SK-N-SH treated with all-trans-retinoic acid at 6 μM for 48 hours (cell line): ENCODE data around the gene SIGLECL1.

Experiments
- ATAC-seq: fragments of 200-7000 bp; cut with Tn5 transposase; 3 replicates; pipeline ENCODE4 v1.9.1; 2020; ENCODE audit warnings: mild to moderate bottlenecking, moderate library complexity
- ARNTL ChIP-seq: fragments of 450-650 bp; formaldehyde crosslinking; IDR thresholded peaks from 2 replicates; pipeline ENCODE4 v1.5.0; 2020; ENCODE audit warnings: low read depth, mild to moderate bottlenecking, moderate library complexity, borderline replicate concordance
- BACH2 ChIP-seq: fragments of 250-450 bp; sonication (Bioruptor Pico); IDR thresholded peaks from 2 replicates; pipeline ENCODE4 v1.9.0; 2021; ENCODE audit warnings: mild to moderate bottlenecking, borderline replicate concordance
- ISL1 ChIP-seq: fragments of 250-450 bp; sonication (Bioruptor Pico); IDR thresholded peaks from 2 replicates; pipeline ENCODE4 v2.1.2; 2022; ENCODE audit warnings: mild to moderate bottlenecking, moderate library complexity
- OSR1 ChIP-seq: fragments of 250-450 bp; sonication (Bioruptor Pico); IDR thresholded peaks from 2 replicates; pipeline ENCODE4 v1.8.0; 2022; ENCODE audit warnings: moderate library complexity, mild to moderate bottlenecking, inconsistent platforms
- PPARA ChIP-seq: fragments of 250-450 bp; sonication (Bioruptor Pico); IDR thresholded peaks from 2 replicates; pipeline ENCODE4 v1.5.0; 2020; ENCODE audit warnings: mild to moderate bottlenecking, borderline replicate concordance
- RARB ChIP-seq: fragments of 250-450 bp; sonication (Bioruptor Pico); IDR thresholded peaks from 2 replicates; pipeline ENCODE4 v1.8.0; 2021; ENCODE audit warnings: mild to moderate bottlenecking, moderate library complexity
- SNAI2 ChIP-seq: fragments of 250-450 bp; sonication (Bioruptor Pico); IDR thresholded peaks from 2 replicates; pipeline ENCODE4 v1.5.0; 2020; ENCODE audit warnings: mild to moderate bottlenecking, moderate library complexity
- TCF4 ChIP-seq: fragments of 250-450 bp; sonication (Bioruptor Pico); IDR thresholded peaks from 2 replicates; pipeline ENCODE4 v1.8.0; 2021; ENCODE audit warnings: mild to moderate bottlenecking, moderate library complexity, borderline replicate concordance
- TOX ChIP-seq: fragments of 250-450 bp; sonication (Bioruptor Pico); IDR thresholded peaks from 2 replicates; pipeline ENCODE4 v1.8.0; 2021; ENCODE audit warnings: mild to moderate bottlenecking, moderate library complexity, borderline replicate concordance
- ZC3H10 ChIP-seq: fragments of 250-450 bp; sonication (Bioruptor Pico); IDR thresholded peaks from 2 replicates; pipeline ENCODE4 v1.5.1; 2021; ENCODE audit warnings: mild to moderate bottlenecking, moderate library complexity
- ZFP30 ChIP-seq: fragments of 450-650 bp; formaldehyde crosslinking; IDR thresholded peaks from 2 replicates; pipeline ENCODE4 v1.5.0; 2022; ENCODE audit warnings: mild to moderate bottlenecking, moderate library complexity
- ZNF565 ChIP-seq: fragments of 450-650 bp; formaldehyde crosslinking; conservative IDR thresholded peaks from 2 replicates; pipeline ENCODE4 v1.5.0; 2020; ENCODE audit warnings: low read depth, mild to moderate bottlenecking, moderate library complexity
- ZNF70 ChIP-seq: fragments of 450-650 bp; formaldehyde crosslinking; IDR thresholded peaks from 2 replicates; pipeline ENCODE4 v1.5.0; 2020; ENCODE audit warnings: mild to moderate bottlenecking, moderate library complexity
- ZNF8 ChIP-seq: fragments of 450-650 bp; formaldehyde crosslinking; IDR thresholded peaks from 2 replicates; pipeline ENCODE4 v1.5.0; 2020; ENCODE audit warnings: mild to moderate bottlenecking, moderate library complexity
- TF ChIP-seq, protein P1 (sequence below): fragments of 250-450 bp; sonication (Bioruptor Pico); IDR thresholded peaks from 2 replicates; pipeline ENCODE4 v1.8.0; 2021; ENCODE audit warnings: low read depth, mild to moderate bottlenecking, moderate library complexity, borderline replicate concordance
- TF ChIP-seq, protein P2 (sequence below): fragments of 250-450 bp; sonication (Bioruptor Pico); IDR thresholded peaks from 2 replicates; pipeline ENCODE4 v1.5.1; 2020; ENCODE audit warnings: low read depth, mild to moderate bottlenecking, moderate library complexity
- TF ChIP-seq, protein P3 (sequence below): fragments of 250-450 bp; sonication (Bioruptor Pico); IDR thresholded peaks from 2 replicates; pipeline ENCODE4 v1.8.0; 2020; ENCODE audit warnings: mild to moderate bottlenecking, moderate library complexity, borderline replicate concordance
- TF ChIP-seq, protein P4 (sequence below): fragments of 250-450 bp; sonication (Bioruptor Pico); IDR thresholded peaks from 2 replicates; pipeline ENCODE4 v1.5.0; 2020; ENCODE audit warnings: mild to moderate bottlenecking, moderate library complexity
- TF ChIP-seq, protein P5 (sequence below): fragments of 250-450 bp; sonication (Bioruptor Pico); IDR thresholded peaks from 2 replicates; pipeline ENCODE4 v1.5.1; 2021; ENCODE audit warnings: mild to moderate bottlenecking, moderate library complexity

The SIGLECL1 gene

DNA sequence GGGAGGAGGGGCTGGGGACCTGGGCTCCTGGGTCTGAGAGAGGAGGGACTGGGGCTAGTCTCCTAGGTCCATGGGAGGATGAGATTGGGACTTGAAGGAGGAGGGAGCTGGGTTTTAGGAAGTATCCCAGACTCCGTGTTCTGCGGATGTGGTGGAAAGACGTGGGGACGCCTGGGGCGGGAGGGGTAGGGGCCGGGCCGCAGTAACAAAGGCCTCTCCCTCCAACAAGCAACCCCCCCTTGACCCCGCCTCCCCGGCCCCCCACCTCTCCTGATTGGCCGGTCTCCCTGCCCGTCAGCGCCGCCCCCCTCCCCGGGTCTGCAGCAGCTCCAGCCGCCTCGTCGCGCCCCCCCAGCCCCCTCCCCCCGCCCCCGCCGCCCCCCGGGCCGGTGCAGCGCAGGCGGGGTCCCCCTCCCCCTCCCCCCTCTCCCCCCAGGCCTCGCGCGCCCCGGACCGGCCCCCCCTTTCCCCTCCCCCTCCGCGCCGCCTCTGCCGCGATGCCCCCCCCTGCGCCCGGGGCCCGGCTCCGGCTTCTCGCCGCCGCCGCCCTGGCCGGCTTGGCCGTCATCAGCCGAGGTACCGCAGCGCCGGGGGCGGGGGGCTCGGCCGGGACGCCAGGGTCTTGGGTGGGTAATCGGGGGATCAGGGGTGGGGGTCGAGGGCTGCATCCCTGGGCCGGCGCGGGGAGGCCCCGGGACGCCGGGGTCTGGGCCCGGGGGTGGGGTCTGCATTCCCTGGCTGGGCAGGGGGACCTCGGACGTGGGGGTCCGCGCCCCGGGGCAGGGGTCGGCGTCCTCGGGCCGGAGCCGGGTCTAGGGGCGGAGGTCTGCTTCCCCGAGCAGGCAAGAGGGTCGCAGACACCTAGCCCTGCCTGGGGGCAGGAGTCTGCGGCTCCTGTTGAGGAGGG lies 60.7 kb downstream of the SIGLECL1 start, which contains the start of gene IGLON5:
Gene IGLON5 (plus strand): TSS at position 294 of the 907 bp plus-strand sequence. CDS start 204 bp downstream, at position 498.
- TF ChIP-seq OSR1 (CRISPR knock-in tag) (no peak), TCF4 (CRISPR knock-in tag) (no peak), SNAI2 (CRISPR knock-in tag) (no peak), RARB (CRISPR knock-in tag) (no peak), ZC3H10 (no peak), ISL1 (CRISPR knock-in tag) (no peak), ZFP30 (CRISPR knock-in tag) (no peak)
- TF ChIP-seq, protein P1, sequence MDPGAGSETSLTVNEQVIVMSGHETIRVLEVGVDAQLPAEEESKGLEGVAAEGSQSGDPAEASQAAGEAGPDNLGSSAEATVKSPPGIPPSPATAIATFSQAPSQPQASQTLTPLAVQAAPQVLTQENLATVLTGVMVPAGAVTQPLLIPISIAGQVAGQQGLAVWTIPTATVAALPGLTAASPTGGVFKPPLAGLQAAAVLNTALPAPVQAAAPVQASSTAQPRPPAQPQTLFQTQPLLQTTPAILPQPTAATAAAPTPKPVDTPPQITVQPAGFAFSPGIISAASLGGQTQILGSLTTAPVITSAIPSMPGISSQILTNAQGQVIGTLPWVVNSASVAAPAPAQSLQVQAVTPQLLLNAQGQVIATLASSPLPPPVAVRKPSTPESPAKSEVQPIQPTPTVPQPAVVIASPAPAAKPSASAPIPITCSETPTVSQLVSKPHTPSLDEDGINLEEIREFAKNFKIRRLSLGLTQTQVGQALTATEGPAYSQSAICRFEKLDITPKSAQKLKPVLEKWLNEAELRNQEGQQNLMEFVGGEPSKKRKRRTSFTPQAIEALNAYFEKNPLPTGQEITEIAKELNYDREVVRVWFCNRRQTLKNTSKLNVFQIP (CRISPR knock-in tag) = no peak
- ATAC-seq = no peak

DNA sequence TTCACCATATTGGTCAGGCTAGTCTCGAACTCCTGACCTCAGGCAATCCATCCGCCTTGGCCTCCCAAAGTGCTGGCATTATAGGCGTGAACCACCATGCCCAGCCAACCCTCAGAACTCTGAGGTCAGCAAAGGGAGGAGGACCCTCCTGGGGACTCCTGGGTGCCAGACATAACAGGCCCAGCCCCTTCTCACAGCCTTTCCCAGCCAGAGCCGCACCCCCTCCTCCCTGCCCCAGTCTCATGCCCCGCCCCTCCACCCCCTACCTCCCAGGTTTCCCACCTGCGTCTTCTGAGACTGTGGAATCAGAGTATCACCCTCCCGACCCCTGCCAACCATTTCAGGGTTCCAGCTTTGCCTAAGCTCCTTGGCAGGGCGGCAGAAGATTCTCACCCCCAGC lies 65.8 kb downstream of the SIGLECL1 start:
- TF ChIP-seq RARB (CRISPR knock-in tag) (no peak), ZNF8 (CRISPR knock-in tag) (no peak), OSR1 (CRISPR knock-in tag) (no peak), ZNF565 (CRISPR knock-in tag) (no peak)
- TF ChIP-seq, protein P2, sequence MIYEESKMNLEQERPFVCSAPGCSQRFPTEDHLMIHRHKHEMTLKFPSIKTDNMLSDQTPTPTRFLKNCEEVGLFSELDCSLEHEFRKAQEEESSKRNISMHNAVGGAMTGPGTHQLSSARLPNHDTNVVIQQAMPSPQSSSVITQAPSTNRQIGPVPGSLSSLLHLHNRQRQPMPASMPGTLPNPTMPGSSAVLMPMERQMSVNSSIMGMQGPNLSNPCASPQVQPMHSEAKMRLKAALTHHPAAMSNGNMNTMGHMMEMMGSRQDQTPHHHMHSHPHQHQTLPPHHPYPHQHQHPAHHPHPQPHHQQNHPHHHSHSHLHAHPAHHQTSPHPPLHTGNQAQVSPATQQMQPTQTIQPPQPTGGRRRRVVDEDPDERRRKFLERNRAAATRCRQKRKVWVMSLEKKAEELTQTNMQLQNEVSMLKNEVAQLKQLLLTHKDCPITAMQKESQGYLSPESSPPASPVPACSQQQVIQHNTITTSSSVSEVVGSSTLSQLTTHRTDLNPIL (CRISPR knock-in tag) = no peak
- TF ChIP-seq, protein P3, sequence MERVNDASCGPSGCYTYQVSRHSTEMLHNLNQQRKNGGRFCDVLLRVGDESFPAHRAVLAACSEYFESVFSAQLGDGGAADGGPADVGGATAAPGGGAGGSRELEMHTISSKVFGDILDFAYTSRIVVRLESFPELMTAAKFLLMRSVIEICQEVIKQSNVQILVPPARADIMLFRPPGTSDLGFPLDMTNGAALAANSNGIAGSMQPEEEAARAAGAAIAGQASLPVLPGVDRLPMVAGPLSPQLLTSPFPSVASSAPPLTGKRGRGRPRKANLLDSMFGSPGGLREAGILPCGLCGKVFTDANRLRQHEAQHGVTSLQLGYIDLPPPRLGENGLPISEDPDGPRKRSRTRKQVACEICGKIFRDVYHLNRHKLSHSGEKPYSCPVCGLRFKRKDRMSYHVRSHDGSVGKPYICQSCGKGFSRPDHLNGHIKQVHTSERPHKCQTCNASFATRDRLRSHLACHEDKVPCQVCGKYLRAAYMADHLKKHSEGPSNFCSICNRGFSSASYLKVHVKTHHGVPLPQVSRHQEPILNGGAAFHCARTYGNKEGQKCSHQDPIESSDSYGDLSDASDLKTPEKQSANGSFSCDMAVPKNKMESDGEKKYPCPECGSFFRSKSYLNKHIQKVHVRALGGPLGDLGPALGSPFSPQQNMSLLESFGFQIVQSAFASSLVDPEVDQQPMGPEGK (CRISPR knock-in tag) = no peak
- ATAC-seq = no peak

DNA sequence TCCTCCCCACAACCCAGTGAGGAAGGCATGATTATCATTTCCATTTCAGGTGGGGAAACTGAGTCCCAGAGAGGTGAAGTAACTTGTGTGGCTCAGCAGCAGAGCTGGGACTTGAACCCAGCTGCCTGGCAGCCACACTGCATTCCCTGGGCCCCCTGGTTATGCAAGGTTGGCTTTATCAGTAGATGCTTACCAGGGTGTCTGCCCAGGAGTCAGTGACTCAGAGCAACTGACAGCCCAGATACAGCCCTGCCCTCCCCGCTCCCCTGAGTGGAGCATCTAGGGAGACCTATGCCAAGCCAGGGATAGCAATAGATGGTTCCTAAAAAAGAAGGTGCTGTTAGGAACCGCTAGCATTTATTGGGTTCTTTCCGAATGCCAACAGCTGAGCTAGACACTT lies 66.5 kb downstream of the SIGLECL1 start:
- no peak for ATAC-seq
- no peak for TF ChIP-seq ZNF565 (CRISPR knock-in tag)
- no peak for TF ChIP-seq BACH2 (CRISPR knock-in tag)
- TF ChIP-seq PPARA (CRISPR knock-in tag) = no peak
- no peak for TF ChIP-seq ZNF70 (CRISPR knock-in tag)
- no peak for TF ChIP-seq TCF4 (CRISPR knock-in tag)
- TF ChIP-seq TOX (CRISPR knock-in tag) = no peak
- TF ChIP-seq, protein P1 (CRISPR knock-in tag) = no peak
- TF ChIP-seq, protein P3 (CRISPR knock-in tag) = no peak
- TF ChIP-seq, protein P4, sequence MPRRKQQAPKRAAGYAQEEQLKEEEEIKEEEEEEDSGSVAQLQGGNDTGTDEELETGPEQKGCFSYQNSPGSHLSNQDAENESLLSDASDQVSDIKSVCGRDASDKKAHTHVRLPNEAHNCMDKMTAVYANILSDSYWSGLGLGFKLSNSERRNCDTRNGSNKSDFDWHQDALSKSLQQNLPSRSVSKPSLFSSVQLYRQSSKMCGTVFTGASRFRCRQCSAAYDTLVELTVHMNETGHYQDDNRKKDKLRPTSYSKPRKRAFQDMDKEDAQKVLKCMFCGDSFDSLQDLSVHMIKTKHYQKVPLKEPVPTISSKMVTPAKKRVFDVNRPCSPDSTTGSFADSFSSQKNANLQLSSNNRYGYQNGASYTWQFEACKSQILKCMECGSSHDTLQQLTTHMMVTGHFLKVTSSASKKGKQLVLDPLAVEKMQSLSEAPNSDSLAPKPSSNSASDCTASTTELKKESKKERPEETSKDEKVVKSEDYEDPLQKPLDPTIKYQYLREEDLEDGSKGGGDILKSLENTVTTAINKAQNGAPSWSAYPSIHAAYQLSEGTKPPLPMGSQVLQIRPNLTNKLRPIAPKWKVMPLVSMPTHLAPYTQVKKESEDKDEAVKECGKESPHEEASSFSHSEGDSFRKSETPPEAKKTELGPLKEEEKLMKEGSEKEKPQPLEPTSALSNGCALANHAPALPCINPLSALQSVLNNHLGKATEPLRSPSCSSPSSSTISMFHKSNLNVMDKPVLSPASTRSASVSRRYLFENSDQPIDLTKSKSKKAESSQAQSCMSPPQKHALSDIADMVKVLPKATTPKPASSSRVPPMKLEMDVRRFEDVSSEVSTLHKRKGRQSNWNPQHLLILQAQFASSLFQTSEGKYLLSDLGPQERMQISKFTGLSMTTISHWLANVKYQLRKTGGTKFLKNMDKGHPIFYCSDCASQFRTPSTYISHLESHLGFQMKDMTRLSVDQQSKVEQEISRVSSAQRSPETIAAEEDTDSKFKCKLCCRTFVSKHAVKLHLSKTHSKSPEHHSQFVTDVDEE (CRISPR knock-in tag) = no peak
- no peak for TF ChIP-seq ZC3H10
- TF ChIP-seq, protein P2 (CRISPR knock-in tag) = no peak
- no peak for TF ChIP-seq RARB (CRISPR knock-in tag)
- TF ChIP-seq, protein P5, sequence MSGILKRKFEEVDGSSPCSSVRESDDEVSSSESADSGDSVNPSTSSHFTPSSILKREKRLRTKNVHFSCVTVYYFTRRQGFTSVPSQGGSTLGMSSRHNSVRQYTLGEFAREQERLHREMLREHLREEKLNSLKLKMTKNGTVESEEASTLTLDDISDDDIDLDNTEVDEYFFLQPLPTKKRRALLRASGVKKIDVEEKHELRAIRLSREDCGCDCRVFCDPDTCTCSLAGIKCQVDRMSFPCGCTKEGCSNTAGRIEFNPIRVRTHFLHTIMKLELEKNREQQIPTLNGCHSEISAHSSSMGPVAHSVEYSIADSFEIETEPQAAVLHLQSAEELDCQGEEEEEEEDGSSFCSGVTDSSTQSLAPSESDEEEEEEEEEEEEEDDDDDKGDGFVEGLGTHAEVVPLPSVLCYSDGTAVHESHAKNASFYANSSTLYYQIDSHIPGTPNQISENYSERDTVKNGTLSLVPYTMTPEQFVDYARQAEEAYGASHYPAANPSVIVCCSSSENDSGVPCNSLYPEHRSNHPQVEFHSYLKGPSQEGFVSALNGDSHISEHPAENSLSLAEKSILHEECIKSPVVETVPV (CRISPR knock-in tag) = no peak
- no peak for TF ChIP-seq ISL1 (CRISPR knock-in tag)
- no peak for TF ChIP-seq ARNTL
- TF ChIP-seq OSR1 (CRISPR knock-in tag) = no peak
- no peak for TF ChIP-seq ZNF8 (CRISPR knock-in tag)
- no peak for TF ChIP-seq SNAI2 (CRISPR knock-in tag)
